GM13976 (cell line): ENCODE results near the gene CDH23.
A peak's percentile ranks its signal among the peaks of the same experiment; 100 is the strongest.

ENCODE experiments used
- DNase-seq: peaks from one replicate; pipeline ENCODE4 v3.0.0; 2012; ENCODE audit warnings: low spot score
- in situ Hi-C: fragments of 300-500 bp; cut with MboI; formaldehyde crosslinking; loops from one replicate; pipeline ENCODE4 v1.12.0; 2022; ENCODE audit warnings: low sequenced_read_pairs, mixed read lengths, inconsistent platforms; ENCODE audit not compliant: unreplicated experiment
- TF ChIP-seq, protein P1 (sequence below): IDR thresholded peaks from 2 replicates; pipeline ENCODE4 v1.5.1; 2012; ENCODE audit warnings: borderline replicate concordance, mild to moderate bottlenecking; ENCODE audit not compliant: insufficient read depth; ENCODE audit errors: extremely low read depth, missing control alignments, control extremely low read depth

The CDH23 gene

DNA sequence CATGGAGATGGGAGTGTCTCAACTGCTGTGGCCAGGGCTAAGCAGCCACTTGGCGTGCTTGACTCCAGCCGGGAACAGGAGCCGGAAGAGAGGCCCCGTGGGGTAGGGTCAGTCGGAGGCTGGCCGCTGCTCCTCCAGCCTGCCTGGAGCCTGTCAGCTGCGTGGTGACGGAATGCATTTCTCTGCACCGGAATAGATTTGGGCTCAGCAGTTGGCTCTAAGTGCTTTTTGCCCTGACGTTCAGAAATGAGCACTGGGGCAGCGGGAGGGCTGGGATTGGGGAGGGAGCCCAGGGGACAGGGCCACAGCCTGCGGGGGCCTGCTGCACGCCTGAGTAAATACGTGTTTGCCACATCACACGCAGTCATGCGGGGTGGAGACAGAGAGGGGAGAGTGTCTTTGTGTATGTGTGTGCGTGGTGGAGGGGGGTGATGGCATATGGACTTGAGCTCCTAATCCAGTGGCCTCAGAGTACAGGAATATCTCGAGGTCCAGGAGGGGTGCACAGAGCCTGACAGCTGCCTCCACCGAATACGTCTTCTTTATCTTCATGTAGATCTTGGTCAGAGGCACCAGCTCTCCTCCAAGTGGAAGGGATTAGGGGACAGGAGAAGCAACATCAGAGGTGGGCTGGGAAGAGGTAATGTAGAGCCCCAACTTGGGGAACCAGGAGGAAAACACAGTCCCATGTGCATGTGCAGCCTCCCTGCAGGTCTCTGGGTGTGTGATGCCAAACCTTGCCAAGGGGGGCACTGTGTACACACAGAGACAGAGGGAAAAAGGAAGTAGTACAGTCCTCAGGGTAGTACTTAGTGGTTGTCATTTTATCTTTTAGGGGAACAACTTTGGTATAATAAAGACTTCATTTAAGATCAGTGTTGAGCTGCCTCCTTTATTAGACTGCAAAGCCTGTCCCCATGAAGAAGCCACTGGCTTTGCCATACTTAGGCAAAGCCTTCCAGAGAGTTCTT lies 151.4 kb downstream of the CDH23 start:
- TF ChIP-seq, protein P1, sequence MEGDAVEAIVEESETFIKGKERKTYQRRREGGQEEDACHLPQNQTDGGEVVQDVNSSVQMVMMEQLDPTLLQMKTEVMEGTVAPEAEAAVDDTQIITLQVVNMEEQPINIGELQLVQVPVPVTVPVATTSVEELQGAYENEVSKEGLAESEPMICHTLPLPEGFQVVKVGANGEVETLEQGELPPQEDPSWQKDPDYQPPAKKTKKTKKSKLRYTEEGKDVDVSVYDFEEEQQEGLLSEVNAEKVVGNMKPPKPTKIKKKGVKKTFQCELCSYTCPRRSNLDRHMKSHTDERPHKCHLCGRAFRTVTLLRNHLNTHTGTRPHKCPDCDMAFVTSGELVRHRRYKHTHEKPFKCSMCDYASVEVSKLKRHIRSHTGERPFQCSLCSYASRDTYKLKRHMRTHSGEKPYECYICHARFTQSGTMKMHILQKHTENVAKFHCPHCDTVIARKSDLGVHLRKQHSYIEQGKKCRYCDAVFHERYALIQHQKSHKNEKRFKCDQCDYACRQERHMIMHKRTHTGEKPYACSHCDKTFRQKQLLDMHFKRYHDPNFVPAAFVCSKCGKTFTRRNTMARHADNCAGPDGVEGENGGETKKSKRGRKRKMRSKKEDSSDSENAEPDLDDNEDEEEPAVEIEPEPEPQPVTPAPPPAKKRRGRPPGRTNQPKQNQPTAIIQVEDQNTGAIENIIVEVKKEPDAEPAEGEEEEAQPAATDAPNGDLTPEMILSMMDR = no peak
- peak; percentile 73 for DNase-seq
- in situ Hi-C loops = no loop called here

DNA sequence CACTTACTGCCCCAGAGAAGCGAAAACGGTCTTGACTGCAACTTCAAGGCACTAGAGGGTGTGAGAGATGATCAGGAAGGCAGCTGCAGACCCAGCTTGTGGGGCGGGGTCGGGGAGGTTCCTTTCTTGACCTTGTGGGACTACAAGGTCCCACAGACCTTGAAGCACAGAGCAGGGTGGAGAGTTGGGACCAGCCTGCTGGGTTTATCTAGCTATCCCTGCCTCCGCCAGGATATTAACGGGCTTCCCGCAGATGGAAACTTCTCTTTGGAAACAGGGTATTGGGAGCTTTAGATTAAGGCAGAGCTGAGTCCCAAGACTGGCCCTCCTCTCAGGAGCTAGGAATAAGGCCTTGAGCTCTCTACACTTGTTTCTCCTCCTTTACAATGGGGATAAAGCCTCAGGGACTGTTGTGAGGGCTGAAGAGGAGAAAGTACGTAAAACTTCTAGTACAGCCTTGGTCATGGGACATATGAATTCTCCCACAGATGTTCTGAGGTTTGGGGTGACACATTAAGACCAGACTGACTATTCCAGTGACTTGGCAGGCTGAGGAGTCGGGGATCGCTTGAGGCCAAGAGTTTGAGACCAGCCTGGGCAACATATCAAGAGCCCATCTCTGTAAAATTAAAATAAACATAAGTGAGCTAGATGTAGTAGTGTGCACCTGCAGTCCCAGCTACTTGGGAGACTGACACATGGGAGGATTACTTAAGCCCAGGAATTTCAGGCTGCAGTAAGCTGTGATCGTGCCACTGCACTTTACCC lies 153.2 kb downstream of the CDH23 start:
- in situ Hi-C loops = no loop called here
- TF ChIP-seq, protein P1 = no peak
- DNase-seq = no peak

DNA sequence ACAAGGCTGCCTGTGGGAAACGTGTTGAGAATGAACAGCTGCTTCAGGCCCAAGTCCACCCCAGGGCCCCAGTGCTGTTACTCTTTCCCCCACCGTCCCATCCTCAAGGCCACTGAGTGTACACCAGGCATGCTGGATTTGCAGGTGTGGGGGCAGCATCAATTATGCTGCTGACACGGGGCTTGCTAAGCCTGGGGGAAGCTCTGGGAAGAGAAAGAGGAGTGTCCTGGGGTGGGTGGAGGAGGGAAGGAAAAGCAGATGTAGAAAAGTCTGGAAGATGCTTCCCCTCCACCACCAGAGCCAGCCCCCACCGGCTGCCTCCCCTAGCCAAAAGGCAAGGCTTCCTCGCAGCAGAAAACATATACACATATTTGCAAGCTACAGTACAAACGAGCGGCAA lies 153.9 kb downstream of the CDH23 start:
- TF ChIP-seq, protein P1 = no peak
- DNase-seq = no peak
- in situ Hi-C loops = no loop called here

DNA sequence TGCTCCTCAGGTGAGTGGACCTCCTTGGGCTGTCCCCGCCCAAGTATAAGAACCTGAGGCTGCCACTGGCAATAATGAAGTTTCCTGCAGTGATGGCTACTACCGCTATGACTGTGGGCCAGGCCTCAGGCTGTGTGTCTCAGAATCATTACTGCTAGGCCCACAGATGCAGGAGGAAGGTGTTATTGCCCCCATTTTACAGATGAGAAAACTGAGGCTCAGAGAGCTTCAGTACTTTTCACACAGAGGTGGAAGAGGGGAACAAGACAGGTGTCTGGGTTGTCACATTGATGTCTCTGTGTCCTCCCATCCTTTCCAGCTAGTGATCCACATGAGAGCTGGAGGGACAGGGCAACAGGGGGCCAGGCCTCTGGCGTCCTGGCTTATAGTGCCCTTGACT lies 155.2 kb downstream of the CDH23 start:
- TF ChIP-seq, protein P1 = no peak
- no peak for DNase-seq
- in situ Hi-C loops = no loop called here

DNA sequence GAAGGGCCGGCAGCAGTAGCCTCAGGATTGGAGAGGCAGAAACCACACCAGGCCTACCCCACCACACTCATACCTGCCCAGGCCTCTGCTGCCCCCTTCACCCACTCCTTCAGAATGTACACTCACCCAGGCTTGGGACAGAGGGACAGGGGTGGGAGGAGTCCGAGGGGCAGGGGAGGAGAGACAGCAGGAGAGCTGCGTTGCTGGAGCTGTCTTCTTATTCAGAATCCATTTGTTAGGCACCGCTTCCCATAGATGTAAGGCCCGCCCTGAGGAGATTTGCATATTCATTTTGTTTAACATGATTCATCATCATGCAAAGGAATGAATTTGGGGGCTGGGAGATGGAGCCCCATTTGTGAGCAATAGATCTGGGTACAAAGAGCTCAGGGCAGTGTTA lies 156.7 kb downstream of the CDH23 start:
- DNase-seq = no peak
- in situ Hi-C loops = no loop called here
- TF ChIP-seq, protein P1 = no peak

DNA sequence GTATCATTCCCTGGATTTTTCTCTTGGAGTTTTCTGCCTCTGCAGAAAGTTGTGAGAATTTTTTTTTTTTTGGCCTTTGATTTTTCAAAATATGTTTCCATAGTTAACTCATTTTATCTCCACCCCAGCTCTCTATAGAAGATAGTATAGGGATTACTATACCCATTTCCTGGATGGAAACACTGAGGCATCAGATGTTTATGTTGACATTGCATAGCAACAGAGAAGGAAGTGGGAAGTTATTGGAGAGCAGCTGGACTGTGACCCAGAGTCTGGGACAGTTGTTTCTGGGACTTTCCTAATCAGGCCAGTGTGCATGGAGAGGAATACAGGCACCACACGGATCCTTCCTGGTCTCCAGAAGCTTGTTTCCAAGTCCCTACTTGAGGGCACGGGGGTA lies 158.0 kb downstream of the CDH23 start:
- DNase-seq = no peak
- in situ Hi-C loops = no loop called here

More for the DNA sequence above, 158.0 kb downstream of the CDH23 start:
- TF ChIP-seq, protein P1 = no peak
